ENCODE data around the gene ABLIM2. TPM values are rescaled to one million over a fixed set of nuclear protein-coding genes. Genes with fewer than 3 reads are reported as not detected.

ABLIM2 gene
- total RNA-seq, 1 experiment from 2014 or later: 6.1 TPM

DNA sequence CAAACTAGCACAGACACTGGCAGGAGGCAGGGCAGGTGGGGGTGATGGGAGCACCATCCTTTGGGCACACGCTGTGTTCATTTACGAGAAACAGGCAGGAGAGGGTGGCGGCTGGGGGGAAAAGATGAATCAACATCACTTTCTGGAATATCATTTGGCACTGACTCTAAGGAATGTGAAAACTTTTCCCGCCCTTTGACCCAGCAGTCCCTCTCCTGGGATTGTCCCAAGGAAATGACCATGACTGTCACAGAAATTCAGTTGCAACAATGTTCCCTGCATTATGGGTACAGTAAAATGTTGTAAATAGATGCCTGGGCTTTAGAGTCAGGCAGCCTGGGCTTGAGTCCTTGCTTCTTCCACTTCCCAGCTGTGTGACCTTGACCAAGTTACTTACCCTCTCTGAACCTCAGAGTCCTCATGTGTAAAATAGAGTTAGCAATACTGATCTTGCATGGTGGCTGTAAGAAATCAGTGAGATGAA lies 58.6 kb downstream of the ABLIM2 start:
- Histone ChIP-seq H3K9ac (ENCODE audit: low read length) (no peak overlapping the region), H3K79me2 (ENCODE audit: insufficient read depth, low read length) (no peaks in the 10 kb centered on the region), H3K9me2 (ENCODE audit: insufficient read depth) (no peaks in the 10 kb centered on the region), H3K4me3 (replicated peaks in 1 of 2; ENCODE audit: low read depth in 1 of 2, low read length in 2 of 2) (no peak overlapping the region), H3K27me3 (ENCODE audit: insufficient read depth, low read length) (no peaks in the 10 kb centered on the region), H4K20me1 (ENCODE audit: insufficient read depth) (no peaks in the 10 kb centered on the region), H3K9me3 (ENCODE audit: control insufficient read depth in 1 of 2, insufficient read depth in 1 of 2, low read depth in 1 of 2, low read length in 2 of 2) (no peaks in the 10 kb centered on the region), H3K4me2 (ENCODE audit: low read length) (no peak overlapping the region), H3K36me3 (ENCODE audit: control insufficient read depth in 1 of 2, insufficient read depth in 2 of 2, low read length in 2 of 2) (no peaks in the 10 kb centered on the region), H2AFZ (ENCODE audit: low read depth, low read length, poor library complexity, severe bottlenecking) (no peak overlapping the region), H3K27ac (ENCODE audit: low read depth, low read length) (no peak overlapping the region), H3K4me1 (ENCODE audit: control insufficient read depth in 1 of 2, insufficient read depth in 2 of 2, low read length in 2 of 2) (peaks cover 7 to 9% of the 10 kb centered on the region in 2 experiments; a peak in 2 of 4 replicates)
- ATAC-seq: no peak
- RAD21 ChIA-PET (ENCODE audit: low non-redundant PET in 1 of 2, low total read pairs in 2 of 2, uncharacterized antibody in 2 of 2, unreplicated experiment in 2 of 2): interaction anchor here in 1 of 2 experiments (0.6 kb wide), 1 partner anchor 56 kb away, joined by 3 read pairs; no protein-coding TSS in a partner anchor
- TF ChIP-seq RAD21 (IDR thresholded peaks at IDR 0.05; ENCODE audit: low read depth) (no peak), EZH2 (IDR thresholded peaks at IDR 0.05) (no peak), YY1 (IDR thresholded peaks at IDR 0.05; ENCODE audit: extremely low read depth, insufficient replicate concordance, low read depth, low read length) (no peak), CEBPB (IDR thresholded peaks at IDR 0.05; ENCODE audit: low read depth) (no peak)
- TF ChIP-seq, protein P1, sequence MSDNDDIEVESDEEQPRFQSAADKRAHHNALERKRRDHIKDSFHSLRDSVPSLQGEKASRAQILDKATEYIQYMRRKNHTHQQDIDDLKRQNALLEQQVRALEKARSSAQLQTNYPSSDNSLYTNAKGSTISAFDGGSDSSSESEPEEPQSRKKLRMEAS (IDR thresholded peaks at IDR 0.05): no peak
- TF ChIP-seq, protein P2, sequence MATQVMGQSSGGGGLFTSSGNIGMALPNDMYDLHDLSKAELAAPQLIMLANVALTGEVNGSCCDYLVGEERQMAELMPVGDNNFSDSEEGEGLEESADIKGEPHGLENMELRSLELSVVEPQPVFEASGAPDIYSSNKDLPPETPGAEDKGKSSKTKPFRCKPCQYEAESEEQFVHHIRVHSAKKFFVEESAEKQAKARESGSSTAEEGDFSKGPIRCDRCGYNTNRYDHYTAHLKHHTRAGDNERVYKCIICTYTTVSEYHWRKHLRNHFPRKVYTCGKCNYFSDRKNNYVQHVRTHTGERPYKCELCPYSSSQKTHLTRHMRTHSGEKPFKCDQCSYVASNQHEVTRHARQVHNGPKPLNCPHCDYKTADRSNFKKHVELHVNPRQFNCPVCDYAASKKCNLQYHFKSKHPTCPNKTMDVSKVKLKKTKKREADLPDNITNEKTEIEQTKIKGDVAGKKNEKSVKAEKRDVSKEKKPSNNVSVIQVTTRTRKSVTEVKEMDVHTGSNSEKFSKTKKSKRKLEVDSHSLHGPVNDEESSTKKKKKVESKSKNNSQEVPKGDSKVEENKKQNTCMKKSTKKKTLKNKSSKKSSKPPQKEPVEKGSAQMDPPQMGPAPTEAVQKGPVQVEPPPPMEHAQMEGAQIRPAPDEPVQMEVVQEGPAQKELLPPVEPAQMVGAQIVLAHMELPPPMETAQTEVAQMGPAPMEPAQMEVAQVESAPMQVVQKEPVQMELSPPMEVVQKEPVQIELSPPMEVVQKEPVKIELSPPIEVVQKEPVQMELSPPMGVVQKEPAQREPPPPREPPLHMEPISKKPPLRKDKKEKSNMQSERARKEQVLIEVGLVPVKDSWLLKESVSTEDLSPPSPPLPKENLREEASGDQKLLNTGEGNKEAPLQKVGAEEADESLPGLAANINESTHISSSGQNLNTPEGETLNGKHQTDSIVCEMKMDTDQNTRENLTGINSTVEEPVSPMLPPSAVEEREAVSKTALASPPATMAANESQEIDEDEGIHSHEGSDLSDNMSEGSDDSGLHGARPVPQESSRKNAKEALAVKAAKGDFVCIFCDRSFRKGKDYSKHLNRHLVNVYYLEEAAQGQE (IDR thresholded peaks at IDR 0.05; ENCODE audit: low read depth): no peak
- no peak for DNase-seq (ENCODE audit: low read depth, low spot score)
- intact Hi-C loops (cut with micrococcal nuclease): no loop called here
- CTCF ChIA-PET: no interaction called here
- POLR2A ChIA-PET: no interaction called here
- no TSS peak for BruUV-seq (replicated peaks)
